ENCODE data around the gene SMARCC2.

GRCh38 chr12:56198836-56199235 is 9.6 kb upstream of the SMARCC2 start:
- TF ChIP-seq CTCF (conservative IDR thresholded peaks at IDR 0.05; ENCODE audit: low read depth, low read length): no peak
- no peak for TF ChIP-seq EZH2 (IDR thresholded peaks at IDR 0.05; ENCODE audit: low read length, unreplicated experiment)
- TF ChIP-seq EZH2phosphoT487 (IDR thresholded peaks at IDR 0.05; ENCODE audit: borderline replicate concordance, low read length): no peak
